ENCODE data around the gene ALG14.

Gene ALG14

GRCh38 chr1:95034506-95034905 is 38.2 kb downstream of the ALG14 start:
- no peak for DNase-seq (ENCODE audit: low read depth)
- H3K4me3 ChIP-seq (ENCODE audit: low read depth, low read length) = no peak overlapping the region
- no peak for TF ChIP-seq CTCF (IDR thresholded peaks at IDR 0.05; ENCODE audit: control insufficient read depth, extremely low read depth, insufficient read depth)

GRCh38 chr1:95033843-95034242 is 38.9 kb downstream of the ALG14 start:
- DNase-seq (ENCODE audit: low read depth) = no peak
- no peak overlapping the region for H3K4me3 ChIP-seq (ENCODE audit: low read depth, low read length)
- no peak for TF ChIP-seq CTCF (IDR thresholded peaks at IDR 0.05; ENCODE audit: control insufficient read depth, extremely low read depth, insufficient read depth)

GRCh38 chr1:95029532-95029931 is 43.2 kb downstream of the ALG14 start:
- H3K4me3 ChIP-seq (ENCODE audit: low read depth, low read length) = no peak overlapping the region
- TF ChIP-seq CTCF (IDR thresholded peaks at IDR 0.05; ENCODE audit: control insufficient read depth, extremely low read depth, insufficient read depth) = no peak
- DNase-seq (ENCODE audit: low read depth) = no peak

- no peak for DNase-seq (ENCODE audit: low read depth)
- TF ChIP-seq CTCF (IDR thresholded peaks at IDR 0.05; ENCODE audit: control insufficient read depth, extremely low read depth, insufficient read depth) = no peak
- H3K4me3 ChIP-seq (ENCODE audit: low read depth, low read length) = no peak overlapping the region
Observed at GRCh38 chr1:95028954-95029353, 43.8 kb downstream of the ALG14 start.

GRCh38 chr1:95027046-95027445 is 45.7 kb downstream of the ALG14 start:
- TF ChIP-seq CTCF (IDR thresholded peaks at IDR 0.05; ENCODE audit: control insufficient read depth, extremely low read depth, insufficient read depth) = no peak
- no peak for DNase-seq (ENCODE audit: low read depth)
- no peak overlapping the region for H3K4me3 ChIP-seq (ENCODE audit: low read depth, low read length)

GRCh38 chr1:95023399-95024043 is 49.2 kb downstream of the ALG14 start:
- no peak for TF ChIP-seq CTCF (IDR thresholded peaks at IDR 0.05; ENCODE audit: control insufficient read depth, extremely low read depth, insufficient read depth)
- H3K4me3 ChIP-seq (ENCODE audit: low read depth, low read length) = no peak overlapping the region
- no peak for DNase-seq (ENCODE audit: low read depth)

GRCh38 chr1:95022644-95022926 is 50.2 kb downstream of the ALG14 start:
- no peak for DNase-seq (ENCODE audit: low read depth)
- no peak overlapping the region for H3K4me3 ChIP-seq (ENCODE audit: low read depth, low read length)
- no peak for TF ChIP-seq CTCF (IDR thresholded peaks at IDR 0.05; ENCODE audit: control insufficient read depth, extremely low read depth, insufficient read depth)

Data from LNCaP clone FGC (cell line).